SH-SY5Y (cell line): ENCODE results near the gene MTMR12.

ENCODE experiments used
- GATA2 ChIP-seq: IDR thresholded peaks from 2 replicates; pipeline ENCODE4 v1.6.1; 2011; ENCODE audit warnings: mild to moderate bottlenecking, low read depth, low read length
- GATA3 ChIP-seq: IDR thresholded peaks from 2 replicates; pipeline ENCODE4 v1.6.1; 2011; ENCODE audit warnings: low read depth, mild to moderate bottlenecking, low read length, moderate library complexity

DNA sequence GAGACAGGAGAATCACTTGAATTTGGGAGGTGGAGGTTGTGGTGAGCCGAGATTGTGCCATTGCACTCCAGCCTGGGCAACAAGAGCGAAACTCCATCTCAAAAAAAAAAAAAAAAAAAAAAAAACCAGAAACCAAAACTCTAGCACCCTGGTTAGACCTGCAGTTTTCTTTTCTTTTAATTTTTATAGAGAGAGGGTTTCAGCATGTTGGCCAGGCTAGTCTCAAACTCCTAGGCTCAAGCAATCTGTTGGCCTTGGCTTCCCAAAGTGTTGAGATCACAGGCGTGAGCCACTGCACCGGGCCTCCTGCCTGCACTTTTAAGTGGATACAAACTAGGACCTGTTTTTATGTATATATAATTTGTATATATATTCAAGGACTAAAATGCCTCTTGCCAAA lies 12.9 kb upstream of the MTMR12 start:
- TF ChIP-seq GATA2 (no peak), GATA3 (no peak)
